H9 (cell line): ENCODE results near the gene PFDN5. TPM values are rescaled to one million over a fixed set of nuclear protein-coding genes. Genes with fewer than 3 reads are reported as not detected.

Source experiments
- DNase-seq: peaks from one replicate; pipeline ENCODE4 v3.0.0-alpha.2; 2017
- H2AFZ ChIP-seq: one replicate; pipeline ENCODE4 v1.6.1; 2013; ENCODE audit warnings: mild to moderate bottlenecking, low read length, control low read depth, moderate library complexity
- H2AK5ac ChIP-seq: 2 replicates; pipeline ENCODE4 v1.6.1; 2013; ENCODE audit warnings: low read length, control low read depth, mixed read lengths; ENCODE audit not compliant: insufficient read length
- H2BK120ac ChIP-seq: one replicate; pipeline ENCODE4 v1.6.1; 2013; ENCODE audit warnings: low read depth, mild to moderate bottlenecking, low read length, control low read depth, inconsistent platforms; ENCODE audit not compliant: poor library complexity, severe bottlenecking
- H2BK12ac ChIP-seq: 2 replicates; pipeline ENCODE4 v1.6.1; 2013; ENCODE audit warnings: low read length, control low read depth, mixed read lengths, low read depth; ENCODE audit not compliant: insufficient read length
- H2BK15ac ChIP-seq: 2 replicates; pipeline ENCODE4 v1.6.1; 2013; ENCODE audit warnings: low read depth, low read length, control low read depth
- H2BK20ac ChIP-seq: one replicate; pipeline ENCODE4 v1.6.1; 2013; ENCODE audit warnings: low read depth, mild to moderate bottlenecking, low read length, control low read depth, inconsistent platforms; ENCODE audit not compliant: poor library complexity, severe bottlenecking
- H2BK5ac ChIP-seq: 2 replicates; pipeline ENCODE4 v1.6.1; 2013; ENCODE audit warnings: low read length, control low read depth, mixed read lengths; ENCODE audit not compliant: insufficient read length
- H3K14ac ChIP-seq: 2 replicates; pipeline ENCODE4 v1.6.1; 2013; ENCODE audit warnings: low read length, control low read depth; ENCODE audit not compliant: insufficient read depth
- H3K18ac ChIP-seq: 2 replicates; pipeline ENCODE4 v1.6.1; 2013; ENCODE audit warnings: low read depth, mild to moderate bottlenecking, mixed read lengths, low read length, control low read depth; ENCODE audit not compliant: insufficient read length
- H3K23ac ChIP-seq: 2 replicates; pipeline ENCODE4 v1.6.1; 2013; ENCODE audit warnings: low read length, control low read depth, mixed read lengths, low read depth; ENCODE audit not compliant: insufficient read length
- H3K23me2 ChIP-seq: 2 replicates; pipeline ENCODE4 v1.6.1; 2013; ENCODE audit warnings: low read depth, mild to moderate bottlenecking, mixed read lengths, low read length, control low read depth; ENCODE audit not compliant: insufficient read length, poor library complexity, severe bottlenecking
- H3K27ac ChIP-seq: 2 replicates; pipeline ENCODE4 v1.5.1; 2013; ENCODE audit warnings: low read length, control low read depth, mixed read lengths, low read depth; ENCODE audit not compliant: insufficient read length
- H3K27me3 ChIP-seq: 2 replicates; pipeline ENCODE4 v1.6.1; 2013; ENCODE audit warnings: low read length, control low read depth, inconsistent platforms; ENCODE audit not compliant: insufficient read depth
- H3K4ac ChIP-seq: 2 replicates; pipeline ENCODE4 v1.6.1; 2013; ENCODE audit warnings: low read depth, mild to moderate bottlenecking, control low read depth, inconsistent platforms, low read length, moderate library complexity
- H3K4me1 ChIP-seq: 2 replicates; pipeline ENCODE4 v1.6.1; 2013; ENCODE audit warnings: low read length, control low read depth, inconsistent platforms; ENCODE audit not compliant: insufficient read depth
- H3K4me2 ChIP-seq: 2 replicates; pipeline ENCODE4 v1.6.1; 2013; ENCODE audit warnings: low read length, control low read depth, mixed read lengths; ENCODE audit not compliant: insufficient read length, insufficient read depth
- H3K56ac ChIP-seq: 2 replicates; pipeline ENCODE4 v1.6.1; 2013; ENCODE audit warnings: low read depth, mild to moderate bottlenecking, mixed read lengths, low read length, control low read depth; ENCODE audit not compliant: insufficient read length
- H3K79me1 ChIP-seq: 2 replicates; pipeline ENCODE4 v1.6.1; 2013; ENCODE audit warnings: low read depth, mild to moderate bottlenecking, moderate library complexity, low read length, control low read depth, inconsistent platforms; ENCODE audit not compliant: insufficient read depth, poor library complexity, severe bottlenecking
- H3K79me2 ChIP-seq: 2 replicates; pipeline ENCODE4 v1.6.1; 2013; ENCODE audit warnings: low read length, control low read depth, inconsistent platforms; ENCODE audit not compliant: insufficient read depth
- H3K9ac ChIP-seq: 2 replicates; pipeline ENCODE4 v1.6.1; 2013; ENCODE audit warnings: low read length, control low read depth, mixed read lengths; ENCODE audit not compliant: insufficient read length; ENCODE audit errors: extremely low read depth
- H3K9me3 ChIP-seq: one replicate; pipeline ENCODE4 v1.6.1; 2013; ENCODE audit warnings: low read depth, low read length, inconsistent platforms; ENCODE audit not compliant: control insufficient read depth
- H3T11ph ChIP-seq: one replicate; pipeline ENCODE4 v1.6.1; 2013; ENCODE audit warnings: mild to moderate bottlenecking, low read length, control low read depth, inconsistent platforms
- H4K20me1 ChIP-seq: one replicate; pipeline ENCODE4 v1.6.1; 2013; ENCODE audit not compliant: control insufficient read depth, insufficient read length, insufficient read depth
- H4K5ac ChIP-seq: 2 replicates; pipeline ENCODE4 v1.6.1; 2013; ENCODE audit warnings: low read depth, mild to moderate bottlenecking, mixed read lengths, low read length, control low read depth; ENCODE audit not compliant: insufficient read length
- H4K8ac ChIP-seq: replicated peaks from 2 replicates; pipeline ENCODE4 v1.6.1; 2013; ENCODE audit warnings: low read length, control low read depth, mixed read lengths, low read depth; ENCODE audit not compliant: insufficient read length
- H4K91ac ChIP-seq: 2 replicates; pipeline ENCODE4 v1.6.1; 2013; ENCODE audit warnings: low read depth, mild to moderate bottlenecking, moderate library complexity, mixed read lengths, low read length, control low read depth; ENCODE audit not compliant: insufficient read length
- H3K27ac Mint-ChIP-seq, 3 experiments: 2 replicates in 2 of 3; 3 replicates in 1 of 3; pipeline ENCODE4 v1.8.0; 2020 to 2021; ENCODE audit warnings: mixed read lengths in 3 of 3, mild to moderate bottlenecking in 1 of 3, moderate library complexity in 1 of 3
- H3K27me3 Mint-ChIP-seq: 2 replicates; pipeline ENCODE4 v1.8.0; 2021; ENCODE audit warnings: low read depth, mild to moderate bottlenecking, moderate library complexity, mixed read lengths
- H3K36me3 Mint-ChIP-seq, 3 experiments: 2 replicates in 2 of 3; 3 replicates in 1 of 3; pipeline ENCODE4 v1.8.0; 2020 to 2021; ENCODE audit warnings: low read depth in 3 of 3, mixed read lengths in 3 of 3; ENCODE audit not compliant: insufficient read depth in 1 of 3
- H3K4me1 Mint-ChIP-seq, 2 experiments: 2 replicates each; pipeline ENCODE4 v1.8.0; 2020; ENCODE audit warnings: mixed read lengths in 2 of 2
- H3K4me3 Mint-ChIP-seq, 2 experiments: 2 replicates in 1 of 2; 3 replicates in 1 of 2; pipeline ENCODE4 v1.8.0; 2020 to 2021; ENCODE audit warnings: mild to moderate bottlenecking in 2 of 2, mixed read lengths in 2 of 2, moderate library complexity in 1 of 2
- H3K9me3 Mint-ChIP-seq, 2 experiments: 2 replicates in 1 of 2; 3 replicates in 1 of 2; pipeline ENCODE4 v1.8.0; 2020; ENCODE audit warnings: mild to moderate bottlenecking in 2 of 2, mixed read lengths in 2 of 2, moderate library complexity in 1 of 2
- WGBS: extraction: QIAGEN DNeasy Blood & Tissue Kit; methylation state at CpG from one replicate; pipeline ENCODE4 v1.1.7; 2013; ENCODE audit warnings: missing lambda C conversion rate, low lambda C conversion rate, mixed read lengths; ENCODE audit not compliant: insufficient read length; ENCODE audit errors: extremely low coverage; 5-methylcytosine and 5-hydroxymethylcytosine counted together
- total RNA-seq: library from RNA; stranded (reverse); gene quantifications from 2 replicates; pipeline ENCODE4 v1.2.1, GENCODE V29; 2021
- TF ChIP-seq, protein P1 (sequence below): fragments of 200-600 bp; sonication (generic); conservative IDR thresholded peaks from 3 replicates; pipeline ENCODE4 v1.8.0; 2021; ENCODE audit warnings: antibody characterized with exemption, mild to moderate bottlenecking

Gene PFDN5
- total RNA-seq, 1 experiment from 2014 or later, result 285 TPM

DNA sequence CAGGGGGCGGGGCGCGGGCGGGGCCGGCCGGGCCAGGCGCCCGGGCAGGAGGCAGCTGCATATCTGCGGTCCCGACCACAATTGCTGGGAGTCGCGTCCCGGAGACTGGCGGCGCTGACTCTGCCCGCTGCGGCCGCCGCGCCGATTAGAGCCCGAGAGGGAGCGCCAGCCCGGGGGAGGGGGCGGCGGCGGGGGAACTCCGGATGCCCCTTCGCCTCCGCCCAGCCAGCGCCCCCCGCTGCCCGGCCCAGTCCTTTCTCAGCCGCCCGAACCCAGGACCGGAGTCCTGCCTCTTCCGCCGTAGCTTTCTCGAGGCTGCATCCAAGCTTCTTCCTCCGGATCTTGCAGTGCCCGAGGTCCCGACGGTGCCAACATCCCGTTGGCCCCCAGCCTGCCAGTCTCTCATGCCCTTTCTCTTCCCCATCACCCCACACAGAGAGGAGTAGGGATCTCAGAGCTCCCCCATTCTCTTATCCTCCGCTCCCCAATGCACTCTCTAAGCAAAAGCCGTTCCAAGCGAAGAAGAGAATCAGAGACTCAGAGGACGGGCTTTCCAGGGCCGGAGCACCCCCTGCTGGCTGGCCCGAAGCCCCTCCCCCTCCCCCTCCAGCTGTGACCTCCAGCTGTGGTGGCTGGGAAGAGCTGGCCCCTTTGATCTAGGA lies 49.6 kb downstream of the PFDN5 start:
- Histone ChIP-seq H4K5ac (no peak overlapping the region), H4K91ac (no peak overlapping the region), H4K8ac (no peak overlapping the region), H3K4me1 (no peaks in the 10 kb centered on the region), H3K27ac (no peak overlapping the region), H2AK5ac (no peak overlapping the region), H3K4me2 (peak overlapping the region; percentile 84), H3K9ac (no peak overlapping the region), H3K23ac (no peak overlapping the region), H3K14ac (no peak overlapping the region), H2AFZ (no peak overlapping the region), H2BK15ac (no peak overlapping the region), H4K20me1 (no peaks in the 10 kb centered on the region), H2BK12ac (no peak overlapping the region), H3K9me3 (no peaks in the 10 kb centered on the region), H3K4ac (no peak overlapping the region), H3K23me2 (peaks cover 15% of the 10 kb centered on the region), H2BK120ac (no peak overlapping the region), H3K18ac (no peak overlapping the region), H3K27me3 (no peaks in the 10 kb centered on the region), H3T11ph (no peak overlapping the region), H3K79me2 (no peaks in the 10 kb centered on the region), H2BK20ac (no peak overlapping the region), H3K79me1 (no peaks in the 10 kb centered on the region), H2BK5ac (no peak overlapping the region), H3K56ac (no peak overlapping the region)
- Mint-ChIP-seq H3K4me1 (peaks cover 18% of the 10 kb centered on the region in 2 experiments), H3K9me3 (no peaks in the 10 kb centered on the region; a peak in 1 of 5 replicates), H3K27ac (peak overlapping the region in 2 of 3 experiments; percentile 23 to 61; a peak in 2 of 7 replicates), H3K36me3 (no peaks in the 10 kb centered on the region), H3K4me3 (peak overlapping the region; percentile 84 to 95), H3K27me3 (peaks cover 62% of the 10 kb centered on the region)
- WGBS, result no CpG with 5 or more reads among the region's 50 CpGs
- TF ChIP-seq, protein P1, sequence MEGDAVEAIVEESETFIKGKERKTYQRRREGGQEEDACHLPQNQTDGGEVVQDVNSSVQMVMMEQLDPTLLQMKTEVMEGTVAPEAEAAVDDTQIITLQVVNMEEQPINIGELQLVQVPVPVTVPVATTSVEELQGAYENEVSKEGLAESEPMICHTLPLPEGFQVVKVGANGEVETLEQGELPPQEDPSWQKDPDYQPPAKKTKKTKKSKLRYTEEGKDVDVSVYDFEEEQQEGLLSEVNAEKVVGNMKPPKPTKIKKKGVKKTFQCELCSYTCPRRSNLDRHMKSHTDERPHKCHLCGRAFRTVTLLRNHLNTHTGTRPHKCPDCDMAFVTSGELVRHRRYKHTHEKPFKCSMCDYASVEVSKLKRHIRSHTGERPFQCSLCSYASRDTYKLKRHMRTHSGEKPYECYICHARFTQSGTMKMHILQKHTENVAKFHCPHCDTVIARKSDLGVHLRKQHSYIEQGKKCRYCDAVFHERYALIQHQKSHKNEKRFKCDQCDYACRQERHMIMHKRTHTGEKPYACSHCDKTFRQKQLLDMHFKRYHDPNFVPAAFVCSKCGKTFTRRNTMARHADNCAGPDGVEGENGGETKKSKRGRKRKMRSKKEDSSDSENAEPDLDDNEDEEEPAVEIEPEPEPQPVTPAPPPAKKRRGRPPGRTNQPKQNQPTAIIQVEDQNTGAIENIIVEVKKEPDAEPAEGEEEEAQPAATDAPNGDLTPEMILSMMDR, result peak; percentile 24; the same call in 2 of the 3 replicates
- peak; percentile 74 for DNase-seq
